Epithelial cell of esophagus (primary cell): ENCODE data around the gene TOX2.

Experiments used
- DNase-seq: peaks from one replicate; pipeline ENCODE4 v3.0.0; 2010; ENCODE audit warnings: low read depth
- H3K4me3 ChIP-seq: 2 replicates; pipeline ENCODE4 v1.5.1; 2011; ENCODE audit warnings: mild to moderate bottlenecking, low read length, control low read depth
- CTCF ChIP-seq: IDR thresholded peaks from 2 replicates; pipeline ENCODE4 v1.5.1; 2011; ENCODE audit warnings: low read depth, mild to moderate bottlenecking, low read length, control low read depth, inconsistent platforms; ENCODE audit not compliant: insufficient read depth; ENCODE audit errors: missing control alignments

Gene TOX2

DNA sequence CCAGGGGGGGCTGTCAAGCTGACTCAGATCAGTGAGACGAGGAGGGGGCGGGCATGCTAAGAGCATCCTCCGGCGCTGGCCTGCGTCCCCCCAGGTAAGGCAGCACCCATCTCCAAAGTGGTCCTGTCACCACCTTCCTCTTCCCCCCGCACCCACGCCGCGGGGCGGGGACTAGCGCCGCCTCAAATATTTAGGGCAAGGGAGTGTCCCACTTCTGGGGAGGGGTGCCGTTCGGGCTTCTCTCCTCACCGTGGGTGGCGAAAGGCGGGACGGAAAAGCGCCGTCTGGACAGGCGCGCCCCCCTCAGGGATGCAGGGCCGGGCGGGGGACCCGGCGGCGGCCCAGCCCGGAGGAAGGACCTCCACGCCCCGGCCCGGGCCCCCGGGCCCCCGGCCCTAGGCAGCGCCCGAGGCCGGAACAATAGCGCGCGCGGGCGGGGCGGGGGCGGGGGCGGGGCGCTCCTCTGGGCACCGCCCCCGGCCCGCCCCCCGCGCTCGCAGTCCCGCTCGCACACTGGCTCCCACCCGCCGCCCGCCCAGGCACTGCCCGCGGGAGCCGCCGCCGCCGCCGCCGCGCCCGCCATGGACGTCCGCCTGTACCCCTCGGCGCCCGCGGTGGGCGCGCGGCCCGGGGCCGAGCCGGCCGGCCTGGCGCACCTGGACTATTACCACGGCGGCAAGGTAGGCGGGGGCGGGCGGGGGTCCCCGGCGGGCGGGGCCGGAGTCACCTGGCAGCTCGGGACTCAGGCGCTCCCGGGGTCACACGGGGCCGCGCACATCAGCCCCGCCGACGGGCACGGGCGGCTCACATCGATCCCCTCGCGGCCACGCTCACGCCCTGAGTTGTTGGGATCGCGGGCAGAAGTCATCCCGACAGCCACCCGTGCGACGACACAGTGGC lies at the start of gene TOX2:
Gene TOX2 (plus strand): TSS at position 542 of the 900 bp plus-strand sequence. CDS start 40 bp downstream, at position 582.
- DNase-seq, result peak; percentile 22
- no peak for TF ChIP-seq CTCF
- no peak within 1 kb of the TSS for H3K4me3 ChIP-seq

GRCh38 chr20:43868091-43868490 lies 46.6 kb upstream of the TOX2 start:
- DNase-seq, result no peak
- no peak for TF ChIP-seq CTCF

GRCh38 chr20:43870484-43870883 lies 44.2 kb upstream of the TOX2 start:
- no peak for DNase-seq
- no peak overlapping the region for H3K4me3 ChIP-seq
- TF ChIP-seq CTCF, result no peak

More at GRCh38 chr20:43868091-43868490, 46.6 kb upstream of the TOX2 start:
- no peak overlapping the region for H3K4me3 ChIP-seq

- no peak overlapping the region for H3K4me3 ChIP-seq
- no peak for DNase-seq
- TF ChIP-seq CTCF, result no peak
Measured at GRCh38 chr20:43878776-43879175, 35.9 kb upstream of the TOX2 start.

GRCh38 chr20:43893930-43894329 lies 20.7 kb upstream of the TOX2 start:
- peak; percentile 80 for DNase-seq
- H3K4me3 ChIP-seq, result no peak overlapping the region
- TF ChIP-seq CTCF, result no peak

DNA sequence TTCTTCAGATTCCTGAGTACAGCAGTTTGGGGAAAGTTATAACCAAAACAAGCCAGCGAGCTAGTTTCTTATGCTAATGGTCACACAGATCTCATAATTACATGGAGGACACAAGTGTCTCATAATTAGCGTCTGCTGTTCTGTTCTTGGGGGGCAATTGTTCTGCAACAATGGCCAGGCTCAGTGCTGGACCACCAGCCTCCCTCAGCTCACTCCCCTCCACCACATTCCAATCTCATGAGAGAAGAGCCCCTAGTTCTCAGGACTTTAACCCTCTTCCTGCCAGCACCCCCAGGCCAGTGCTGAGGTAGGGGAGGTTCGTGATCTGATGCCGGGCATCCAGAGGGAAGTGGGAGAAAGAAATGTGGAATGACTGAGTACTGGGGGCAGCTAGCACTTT lies 20.2 kb upstream of the TOX2 start:
- no peak for TF ChIP-seq CTCF
- H3K4me3 ChIP-seq, result no peak overlapping the region
- DNase-seq, result no peak
